Keratinocyte (primary cell): ENCODE measurements around the gene TRAF2. TPM values are rescaled to one million over a fixed set of nuclear protein-coding genes. Genes with fewer than 3 reads are reported as not detected.

Experiments
- DNase-seq: peaks from one replicate; pipeline ENCODE4 v3.0.0-alpha.2; 2011; ENCODE audit warnings: low read depth, missing footprints, low spot score
- FAIRE-seq: peaks from 2 replicates; lab custom pipeline; 2011; peaks lifted over from hg19 to GRCh38; lab: Jason Lieb, UNC
- H2AFZ ChIP-seq: 2 replicates; pipeline ENCODE4 v1.6.0; 2012; ENCODE audit warnings: low read length, control low read depth, inconsistent platforms; ENCODE audit not compliant: control insufficient read depth
- H3K27ac ChIP-seq: 2 replicates; pipeline ENCODE4 v1.5.1; 2011; ENCODE audit warnings: low read length; ENCODE audit not compliant: control insufficient read depth, insufficient read depth
- H3K27me3 ChIP-seq: 3 replicates; pipeline ENCODE4 v1.6.0; 2011; ENCODE audit warnings: low read length; ENCODE audit not compliant: control insufficient read depth, insufficient read depth; ENCODE audit errors: extremely low read depth
- H3K36me3 ChIP-seq, 2 experiments: 2 replicates in 1 of 2; 3 replicates in 1 of 2; pipeline ENCODE4 v1.5.1; 2011; ENCODE audit warnings: low read length in 2 of 2, mild to moderate bottlenecking in 1 of 2; ENCODE audit not compliant: control insufficient read depth in 2 of 2, insufficient read depth in 2 of 2; ENCODE audit errors: extremely low read depth in 1 of 2
- H3K4me1 ChIP-seq: 3 replicates; pipeline ENCODE4 v1.5.1; 2011; ENCODE audit warnings: low read length; ENCODE audit not compliant: control insufficient read depth, insufficient read depth; ENCODE audit errors: extremely low read depth
- H3K4me2 ChIP-seq: 3 replicates; pipeline ENCODE4 v1.6.0; 2011; ENCODE audit warnings: low read depth, low read length; ENCODE audit not compliant: control insufficient read depth, insufficient read depth; ENCODE audit errors: extremely low read depth
- H3K4me3 ChIP-seq, 3 experiments: fragments of 200-600 bp in 1 of 3; sonication (generic) in 1 of 3; 2 replicates in 2 of 3; 3 replicates in 1 of 3; pipeline ENCODE4 v1.5.1; 2011 to 2016; ENCODE audit warnings: low read length in 3 of 3, mild to moderate bottlenecking in 3 of 3, control low read depth in 2 of 3, inconsistent platforms in 1 of 3, low read depth in 1 of 3, mixed read lengths in 1 of 3, mixed run types in 1 of 3, moderate library complexity in 1 of 3; ENCODE audit not compliant: control insufficient read depth in 2 of 3, insufficient read depth in 2 of 3; ENCODE audit errors: extremely low read depth in 1 of 3
- H3K79me2 ChIP-seq: 2 replicates; pipeline ENCODE4 v1.6.0; 2012; ENCODE audit warnings: low read length; ENCODE audit not compliant: control insufficient read depth, insufficient read depth
- H3K9ac ChIP-seq: 3 replicates; pipeline ENCODE4 v1.6.0; 2011; ENCODE audit warnings: low read length; ENCODE audit not compliant: control insufficient read depth, insufficient read depth; ENCODE audit errors: extremely low read depth
- H3K9me1 ChIP-seq: 3 replicates; pipeline ENCODE4 v1.6.0; 2011; ENCODE audit warnings: low read length; ENCODE audit not compliant: control insufficient read depth, insufficient read depth; ENCODE audit errors: extremely low read depth
- H3K9me3 ChIP-seq: 2 replicates; pipeline ENCODE4 v1.5.1; 2012; ENCODE audit warnings: low read depth, low read length; ENCODE audit not compliant: control insufficient read depth
- H4K20me1 ChIP-seq: 3 replicates; pipeline ENCODE4 v1.6.0; 2011; ENCODE audit warnings: low read length; ENCODE audit not compliant: control insufficient read depth, insufficient read depth; ENCODE audit errors: extremely low read depth
- CTCF ChIP-seq, 3 experiments: IDR thresholded peaks in 1 of 3; conservative IDR thresholded peaks in 1 of 3; optimal IDR thresholded peaks in 1 of 3; 2 replicates in 2 of 3; 3 replicates in 1 of 3; pipeline versions ENCODE3 to v1.5.1; 2011; ENCODE audit warnings: low read length in 3 of 3, mild to moderate bottlenecking in 3 of 3, moderate library complexity in 2 of 3, control low read depth in 1 of 3, inconsistent platforms in 1 of 3; ENCODE audit not compliant: insufficient read depth in 2 of 3; ENCODE audit errors: extremely low read depth in 1 of 3
- EZH2 ChIP-seq: IDR thresholded peaks from one replicate; pipeline ENCODE4 v1.6.1; 2012; ENCODE audit warnings: inconsistent platforms, mild to moderate bottlenecking, low read length, moderate library complexity
- dilution Hi-C: fragments of 300-500 bp; cut with MboI; formaldehyde crosslinking; loops from one replicate; pipeline ENCODE4 v1.7.0; 2020; ENCODE audit warnings: low sequenced_read_pairs; ENCODE audit not compliant: extremely low pct_ligation_motif_present
- polyA plus RNA-seq, 5 experiments: library from polyadenylated mRNA; depleted of rRNA in 3 of 5; stranded (reverse) in 3 of 5; stranded (forward) in 1 of 5; unstranded in 1 of 5; fragments of >200 nt; gene quantifications; 1 replicate in 1 of 5; 2 replicates in 3 of 5; 3 replicates in 1 of 5; pipeline versions ENCODE4 v1.2.1 to v1.2.3, GENCODE V29; 2011 to 2012; ENCODE audit warnings: missing spikeins in 2 of 5, low read depth in 1 of 5, low replicate concordance in 1 of 5

TRAF2 gene
- polyA plus RNA-seq, 1 donor (not counting 4 experiments of a cell fraction or from before 2014, with no cell fraction given): 9.9 TPM

- dilution Hi-C loops: no loop called here
- H3K79me2 ChIP-seq: peaks cover 9% of the 10 kb centered on the region
- no peak for DNase-seq
- FAIRE-seq: no peak
- no peak overlapping the region for H2AFZ ChIP-seq
- TF ChIP-seq CTCF (optimal IDR thresholded peaks at IDR 0.05 in 1 of 3, IDR thresholded peaks at IDR 0.05 in 1 of 3, conservative IDR thresholded peaks at IDR 0.05 in 1 of 3; ENCODE audit: extremely low read depth in 1 of 3, insufficient read depth in 2 of 3, low read length in 3 of 3) (no peak), EZH2 (no peak)
- H3K36me3 ChIP-seq: peaks cover 28 to 44% of the 10 kb centered on the region in 2 experiments
- H3K9me3 ChIP-seq: no peaks in the 10 kb centered on the region
- H3K4me3 ChIP-seq: no peak overlapping the region
- H3K4me2 ChIP-seq: no peak overlapping the region
- no peaks in the 10 kb centered on the region for H3K4me1 ChIP-seq
- H3K9ac ChIP-seq: no peak overlapping the region
- no peaks in the 10 kb centered on the region for H3K27me3 ChIP-seq
- no peak overlapping the region for H3K27ac ChIP-seq
- H3K9me1 ChIP-seq: no peaks in the 10 kb centered on the region
- no peaks in the 10 kb centered on the region for H4K20me1 ChIP-seq
Observed at GRCh38 chr9:136913701-136914438, 27.6 kb downstream of the TRAF2 start.

DNA sequence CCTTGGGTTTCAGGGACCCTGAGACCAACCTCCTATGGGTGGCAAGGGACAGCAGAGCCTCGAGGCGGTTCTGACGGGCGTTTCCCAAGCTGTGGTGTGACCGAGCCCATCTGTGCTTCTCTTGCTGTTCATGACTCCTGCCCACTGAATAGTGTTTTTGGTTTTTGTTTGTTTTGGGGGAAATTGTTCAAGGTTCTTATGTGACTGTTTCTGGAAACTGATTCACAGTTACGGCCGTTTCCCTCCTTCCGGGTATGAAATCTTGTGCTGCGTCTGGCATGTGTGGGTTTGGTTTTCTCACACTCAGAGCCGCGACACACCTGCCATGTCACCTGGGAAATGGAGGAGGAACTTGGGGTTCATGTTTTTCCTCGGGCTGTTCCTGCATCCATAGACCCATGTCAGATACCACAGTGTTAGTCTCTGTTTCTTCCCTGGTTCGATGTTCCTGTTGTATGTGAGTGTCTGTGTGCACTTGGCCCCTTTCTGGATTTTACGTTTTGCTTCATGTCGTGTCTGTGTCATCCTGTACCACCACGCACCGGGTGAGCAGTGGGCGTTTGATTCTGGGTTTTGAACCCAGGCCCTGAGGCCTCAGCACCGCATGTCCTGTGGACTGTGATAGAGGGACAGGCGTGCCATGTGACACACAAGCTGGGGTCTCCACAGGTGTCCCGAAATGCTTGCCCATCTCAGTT lies 29.5 kb downstream of the TRAF2 start:
- DNase-seq (no peak), FAIRE-seq (no peak)
- Histone ChIP-seq H3K9ac (no peak overlapping the region), H3K4me3 (no peak overlapping the region), H3K9me1 (no peaks in the 10 kb centered on the region), H2AFZ (no peak overlapping the region), H4K20me1 (no peaks in the 10 kb centered on the region), H3K27me3 (no peaks in the 10 kb centered on the region), H3K9me3 (no peaks in the 10 kb centered on the region), H3K4me1 (no peaks in the 10 kb centered on the region), H3K36me3 (peaks cover 26 to 45% of the 10 kb centered on the region in 2 experiments), H3K27ac (no peak overlapping the region), H3K4me2 (no peak overlapping the region), H3K79me2 (peaks cover 9% of the 10 kb centered on the region)
- dilution Hi-C loops: no loop called here
- TF ChIP-seq CTCF (optimal IDR thresholded peaks at IDR 0.05 in 1 of 3, IDR thresholded peaks at IDR 0.05 in 1 of 3, conservative IDR thresholded peaks at IDR 0.05 in 1 of 3; ENCODE audit: extremely low read depth in 1 of 3, insufficient read depth in 2 of 3, low read length in 3 of 3) (no peak), EZH2 (no peak)
